Naive thymus-derived CD4-positive, alpha-beta T cell (primary cell): Measurements from ENCODE around the gene NYNRIN. TPM values are rescaled to one million over a fixed set of nuclear protein-coding genes. Genes with fewer than 3 reads are reported as not detected.

ENCODE experiments used
- ATAC-seq: fragments of 150-1000 bp; cut with Tn5 transposase; 2 replicates; pipeline ENCODE4 v1.10.0; 2021; ENCODE audit warnings: mild to moderate bottlenecking, moderate library complexity
- CTCF ChIA-PET: fragments of 350-600 bp; sonication (Branson Sonifier 250); formaldehyde crosslinking; loops from one replicate; lab custom pipeline; 2021; ENCODE audit warnings: antibody characterized with exemption; lab: Charles Lee
- POLR2A ChIA-PET: fragments of 350-600 bp; sonication (Branson Sonifier 250); formaldehyde crosslinking; loops from one replicate; lab custom pipeline; 2021; ENCODE audit warnings: antibody characterized with exemption, inconsistent platforms; lab: Charles Lee
- DNase-seq, 9 donors: peaks; one replicate each; pipeline versions ENCODE4 v3.0.0 to v3.0.0-alpha.2; 2020 to 2022; ENCODE audit warnings: mixed read lengths in 1 of 9
- H3K27ac ChIP-seq: one replicate; pipeline ENCODE4 v1.7.0; 2013; ENCODE audit warnings: mild to moderate bottlenecking, low read depth, low read length, moderate library complexity
- H3K27me3 ChIP-seq, 2 donors: one replicate each; pipeline ENCODE4 v1.7.0; 2013; ENCODE audit warnings: low read length in 2 of 2, mild to moderate bottlenecking in 2 of 2, moderate library complexity in 2 of 2; ENCODE audit not compliant: control insufficient read depth in 2 of 2, insufficient read depth in 2 of 2
- H3K36me3 ChIP-seq, 3 experiments: 1 replicate in 2 of 3; 2 replicates in 1 of 3; pipeline ENCODE4 v1.7.0; 2013; ENCODE audit warnings: low read length in 3 of 3, mild to moderate bottlenecking in 3 of 3, moderate library complexity in 1 of 3; ENCODE audit not compliant: insufficient read depth in 3 of 3, control insufficient read depth in 2 of 3
- H3K4me1 ChIP-seq, 2 donors: one replicate each; pipeline ENCODE4 v1.7.0; 2013; ENCODE audit warnings: low read length in 2 of 2, mild to moderate bottlenecking in 2 of 2, moderate library complexity in 1 of 2; ENCODE audit not compliant: control insufficient read depth in 2 of 2, insufficient read depth in 2 of 2
- H3K4me3 ChIP-seq: 2 replicates; pipeline ENCODE4 v1.7.0; 2013; ENCODE audit warnings: mild to moderate bottlenecking, low read length
- H3K9me3 ChIP-seq, 3 experiments: 1 replicate in 2 of 3; 2 replicates in 1 of 3; pipeline ENCODE4 v1.7.0; 2013; ENCODE audit warnings: low read length in 3 of 3; ENCODE audit not compliant: control insufficient read depth in 2 of 3
- H3K27ac Mint-ChIP-seq, 9 donors: one replicate each; pipeline ENCODE4 v1.8.0; 2020 to 2022; ENCODE audit warnings: mixed read lengths in 9 of 9, mild to moderate bottlenecking in 8 of 9, moderate library complexity in 5 of 9, inconsistent platforms in 2 of 9
- H3K27me3 Mint-ChIP-seq, 5 donors: one replicate each; pipeline ENCODE4 v1.8.0; 2021 to 2022; ENCODE audit warnings: mixed read lengths in 5 of 5, mild to moderate bottlenecking in 1 of 5
- H3K36me3 Mint-ChIP-seq, 5 donors: one replicate each; pipeline ENCODE4 v1.8.0; 2020 to 2022; ENCODE audit warnings: mixed read lengths in 5 of 5, mild to moderate bottlenecking in 3 of 5, inconsistent platforms in 1 of 5
- H3K4me1 Mint-ChIP-seq, 7 donors: one replicate each; pipeline ENCODE4 v1.8.0; 2020 to 2022; ENCODE audit warnings: mixed read lengths in 7 of 7, mild to moderate bottlenecking in 3 of 7, inconsistent platforms in 1 of 7
- H3K4me3 Mint-ChIP-seq, 10 donors: one replicate each; pipeline ENCODE4 v1.8.0; 2020 to 2022; ENCODE audit warnings: mild to moderate bottlenecking in 10 of 10, mixed read lengths in 10 of 10, moderate library complexity in 6 of 10, inconsistent platforms in 2 of 10
- H3K9me3 Mint-ChIP-seq, 11 donors: one replicate each; pipeline ENCODE4 v1.8.0; 2020 to 2022; ENCODE audit warnings: mixed read lengths in 11 of 11, mild to moderate bottlenecking in 4 of 11, inconsistent platforms in 1 of 11, moderate library complexity in 1 of 11
- intact Hi-C, 2 donors: fragments of 100-400 bp; cut with micrococcal nuclease; formaldehyde crosslinking; loops; one replicate each; pipeline ENCODE4 v1.15.1; 2023
- polyA plus RNA-seq, 2 donors: library from polyadenylated mRNA; unstranded; fragments of 300-500 nt; fragmentation: Illumina TruSeq; gene quantifications; one replicate each; pipeline ENCODE4 v1.2.3, GENCODE V29; 2021
- total RNA-seq, 6 experiments: library from RNA in 5 of 6; stranded (reverse) in 5 of 6; gene quantifications; 1 replicate in 5 of 6; 2 replicates in 1 of 6; pipeline ENCODE4 v1.2.3 and lab custom pipeline; 2021 to 2026

The NYNRIN gene
- total and polyA plus RNA-seq, 7 experiments from 2014 or later = 0.08 to 1.3 (median 0.11) TPM; not detected in 2

- intact Hi-C loops = no loop called here
- Mint-ChIP-seq H3K4me3 (no peak overlapping the region), H3K36me3 (no peaks in the 10 kb centered on the region), H3K27ac (no peak overlapping the region), H3K27me3 (peaks cover 5 to 55% (median 19%) of the 10 kb centered on the region in 5 donors), H3K9me3 (no peaks in the 10 kb centered on the region), H3K4me1 (no peaks in the 10 kb centered on the region)
- Histone ChIP-seq H3K4me3 (no peak overlapping the region), H3K9me3 (no peaks in the 10 kb centered on the region), H3K36me3 (no peaks in the 10 kb centered on the region), H3K27ac (no peak overlapping the region), H3K4me1 (no peaks in the 10 kb centered on the region), H3K27me3 (no peaks in the 10 kb centered on the region)
- DNase-seq (no peak), ATAC-seq (no peak)
- POLR2A ChIA-PET = no interaction called here
- CTCF ChIA-PET = no interaction called here
Observed at GRCh38 chr14:24389226-24389848, 9.5 kb upstream of the NYNRIN start.

DNA sequence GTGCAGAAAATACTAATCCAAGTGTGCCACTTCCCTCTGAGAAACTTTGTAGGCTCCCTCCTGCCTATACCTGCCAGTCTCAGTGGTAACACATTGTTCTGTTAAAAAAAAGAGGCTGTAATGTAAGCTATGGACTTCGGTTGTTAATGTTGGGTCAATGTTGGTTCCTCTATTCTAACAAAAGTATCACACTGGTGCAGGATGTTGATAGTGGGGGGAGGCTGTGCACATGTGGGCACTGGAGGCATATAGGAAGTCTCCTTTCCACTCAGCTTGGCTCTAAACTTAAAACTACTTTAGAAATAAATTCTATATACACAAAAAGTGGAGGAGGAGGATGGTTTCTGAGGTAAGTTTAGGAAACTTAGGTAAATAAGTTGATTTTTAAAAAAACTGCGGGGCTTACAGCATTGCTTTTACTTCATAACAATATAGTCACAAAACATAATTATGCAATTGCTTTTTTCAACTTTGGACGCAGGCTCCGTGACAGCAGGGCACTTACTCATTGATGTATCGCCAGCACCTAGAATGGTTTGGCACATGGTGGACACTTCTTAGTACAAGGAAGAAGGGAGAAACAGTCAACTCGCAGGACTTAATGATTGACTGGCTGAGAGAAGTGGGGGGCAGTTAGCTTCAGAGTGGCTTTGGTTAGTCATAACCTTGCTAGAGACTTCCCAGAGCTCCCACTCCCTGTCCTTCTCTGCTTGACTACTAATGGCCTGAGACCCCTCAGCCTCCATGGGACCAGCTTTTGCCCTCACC, 7.9 kb upstream of the NYNRIN start:
- no peak overlapping the region for H3K4me3 ChIP-seq
- no peaks in the 10 kb centered on the region for H3K9me3 ChIP-seq
- Mint-ChIP-seq H3K4me1 (peaks cover 0 to 4% (median 0%) of the 10 kb centered on the region in 7 donors), H3K27ac (no peak overlapping the region), H3K27me3 (peaks cover 5 to 52% (median 17%) of the 10 kb centered on the region in 5 donors), H3K9me3 (no peaks in the 10 kb centered on the region), H3K4me3 (no peak overlapping the region), H3K36me3 (no peaks in the 10 kb centered on the region)
- ChIA-PET CTCF (interaction anchor here (0.7 kb wide), 1 partner anchor 46 kb away, joined by 3 read pairs; no protein-coding TSS in a partner anchor), POLR2A (interaction anchor here (0.7 kb wide), 2 partner anchors 77 to 480 kb away, joined by 3 read pairs; no protein-coding TSS in a partner anchor)
- ATAC-seq (no peak), DNase-seq (no peak)
- intact Hi-C loops = no loop called here
- H3K27me3 ChIP-seq = no peaks in the 10 kb centered on the region
- no peaks in the 10 kb centered on the region for H3K4me1 ChIP-seq
- no peaks in the 10 kb centered on the region for H3K36me3 ChIP-seq
- no peak overlapping the region for H3K27ac ChIP-seq

DNA sequence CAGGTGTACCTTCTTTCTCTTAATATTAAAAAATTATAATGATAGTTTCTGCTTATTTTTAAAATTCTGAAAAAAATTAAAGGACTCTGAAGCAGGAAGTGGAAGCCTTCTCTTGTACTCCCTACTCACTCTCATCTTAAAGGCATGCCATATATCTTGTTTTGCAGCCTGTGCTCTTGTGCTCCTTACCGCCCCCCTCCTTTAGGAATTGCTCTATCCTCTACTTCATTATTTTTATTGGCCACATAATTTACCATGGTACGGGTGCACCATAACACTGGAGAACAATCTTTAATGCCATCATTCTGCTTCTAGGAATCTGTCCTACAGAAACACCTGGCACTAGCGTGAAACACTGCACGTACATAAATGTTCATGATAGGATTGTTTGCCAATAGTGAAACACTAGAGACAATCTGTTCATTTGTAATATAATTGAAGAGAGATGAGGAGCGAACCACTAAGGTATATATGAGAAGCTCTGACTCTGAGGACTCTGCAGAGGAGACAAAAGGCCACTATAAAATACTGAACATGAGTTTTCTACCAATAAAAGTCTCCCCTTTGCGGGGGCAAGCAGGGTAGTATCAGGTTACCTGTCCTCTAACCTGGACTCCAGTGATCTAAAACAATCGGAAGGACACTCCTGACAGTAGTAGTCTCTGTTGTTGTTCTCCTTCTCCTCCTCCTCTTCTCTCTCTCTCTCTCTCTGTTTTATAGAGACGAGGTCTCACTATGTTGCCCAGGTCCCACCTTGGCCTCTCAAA, 6.3 kb upstream of the NYNRIN start:
- H3K27ac ChIP-seq = no peak overlapping the region
- no peaks in the 10 kb centered on the region for H3K4me1 ChIP-seq
- DNase-seq (no peak), ATAC-seq (no peak)
- POLR2A ChIA-PET = interaction anchor here (0.7 kb wide), 1 partner anchor 40 kb away, joined by 3 read pairs; no protein-coding TSS in a partner anchor
- H3K4me1 Mint-ChIP-seq = peaks cover 0 to 6% (median 0%) of the 10 kb centered on the region in 7 donors
- no peak overlapping the region for H3K27ac Mint-ChIP-seq
- no peak overlapping the region for H3K4me3 Mint-ChIP-seq
- no peaks in the 10 kb centered on the region for H3K9me3 Mint-ChIP-seq
- no peaks in the 10 kb centered on the region for H3K9me3 ChIP-seq
- H3K36me3 Mint-ChIP-seq = no peaks in the 10 kb centered on the region
- H3K27me3 ChIP-seq = no peaks in the 10 kb centered on the region
- CTCF ChIA-PET = no interaction called here
- intact Hi-C loops = no loop called here
- no peak overlapping the region for H3K4me3 ChIP-seq
- H3K27me3 Mint-ChIP-seq = peaks cover 5 to 57% (median 17%) of the 10 kb centered on the region in 5 donors
- no peaks in the 10 kb centered on the region for H3K36me3 ChIP-seq

DNA sequence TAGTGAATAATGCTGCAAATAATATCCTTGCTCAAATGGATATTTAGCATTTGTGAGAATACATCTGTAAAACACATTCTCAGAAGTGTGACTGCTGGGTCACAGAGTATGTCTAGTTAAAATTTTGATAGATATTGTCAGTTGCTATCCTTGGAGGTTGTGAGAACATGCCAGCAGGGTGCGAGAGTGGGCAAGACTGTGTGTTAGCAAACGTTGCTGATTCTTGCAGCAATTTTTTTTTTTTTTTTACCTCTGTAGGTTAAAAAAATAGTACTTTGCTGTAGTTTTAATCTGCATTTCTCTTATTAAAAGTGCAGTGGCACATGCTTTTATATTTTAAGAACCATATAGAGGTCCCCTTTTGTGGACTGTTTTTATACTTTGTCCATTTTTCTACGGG, 4.5 kb upstream of the NYNRIN start:
- Mint-ChIP-seq H3K4me3 (no peak overlapping the region), H3K27ac (no peak overlapping the region), H3K27me3 (peaks cover 5 to 49% (median 12%) of the 10 kb centered on the region in 5 donors), H3K4me1 (peaks cover 0 to 9% (median 3%) of the 10 kb centered on the region in 7 donors), H3K36me3 (no peaks in the 10 kb centered on the region), H3K9me3 (no peaks in the 10 kb centered on the region)
- H3K4me1 ChIP-seq = peaks cover 0 to 2% of the 10 kb centered on the region in 2 donors
- POLR2A ChIA-PET = no interaction called here
- ATAC-seq = no peak
- no peak overlapping the region for H3K27ac ChIP-seq
- no peak for DNase-seq
- CTCF ChIA-PET = no interaction called here
- H3K36me3 ChIP-seq = no peaks in the 10 kb centered on the region
- no peaks in the 10 kb centered on the region for H3K27me3 ChIP-seq
- no peak overlapping the region for H3K4me3 ChIP-seq
- no peaks in the 10 kb centered on the region for H3K9me3 ChIP-seq
- intact Hi-C loops = no loop called here

GRCh38 chr14:24395609-24396582, 2.9 kb upstream of the NYNRIN start:
- DNase-seq (no peak), ATAC-seq (peak; percentile 50)
- Mint-ChIP-seq H3K27ac (no peak overlapping the region), H3K27me3 (peaks cover 5 to 50% (median 12%) of the 10 kb centered on the region in 5 donors), H3K4me1 (peaks cover 0 to 18% (median 9%) of the 10 kb centered on the region in 7 donors), H3K4me3 (no peak overlapping the region), H3K36me3 (no peaks in the 10 kb centered on the region), H3K9me3 (no peaks in the 10 kb centered on the region)
- Histone ChIP-seq H3K27me3 (no peaks in the 10 kb centered on the region), H3K4me3 (no peak overlapping the region), H3K4me1 (peaks cover 0 to 5% of the 10 kb centered on the region in 2 donors), H3K9me3 (no peaks in the 10 kb centered on the region), H3K36me3 (no peaks in the 10 kb centered on the region), H3K27ac (no peak overlapping the region)
- intact Hi-C loops = no loop called here
- CTCF ChIA-PET = no interaction called here
- POLR2A ChIA-PET = interaction anchor here (0.7 kb wide), 1 partner anchor 74 kb away, joined by 3 read pairs; no protein-coding TSS in a partner anchor
